Islet of Langerhans (tissue), 1 donor: ENCODE results near the gene CCDC102B.
"Not testable (repeated sequence)": the region's sequence is repeated elsewhere in the genome, so short reads cannot be mapped to it uniquely, and the experiment has no call there.

ENCODE experiments used
- FAIRE-seq: peaks from one replicate; lab custom pipeline; 2011; peaks lifted over from hg19 to GRCh38; lab: Jason Lieb, UNC

Gene CCDC102B

GRCh38 chr18:68797871-68798270, at the start of gene CCDC102B:
Gene CCDC102B, plus strand, starts transcription at chr18:68798080. Its CDS starts 38,684 bp downstream, at chr18:68836764.
- FAIRE-seq, result no peak

- FAIRE-seq, result no peak
These were observed 40.8 kb upstream of the CCDC102B start for GRCh38 chr18:68757126-68757525.

DNA sequence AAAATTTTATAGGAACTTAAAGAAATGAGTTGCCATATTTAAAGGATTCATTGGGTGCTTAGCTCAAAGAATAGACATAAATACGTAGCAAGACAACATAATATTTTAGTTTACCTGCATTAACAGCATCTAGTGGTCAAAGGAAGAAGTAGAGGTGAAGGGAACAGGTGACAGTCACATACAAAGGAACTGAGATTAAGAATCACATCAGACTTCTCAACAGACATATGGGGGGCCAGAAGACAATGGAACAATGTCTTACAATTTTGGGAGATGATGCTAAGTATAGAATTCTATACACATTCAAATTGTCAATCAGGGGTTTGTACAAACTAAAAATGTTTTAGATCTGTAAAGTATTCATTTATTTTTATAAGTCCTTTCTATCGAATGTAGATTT, 38.6 kb upstream of the CCDC102B start:
- FAIRE-seq, result no peak

GRCh38 chr18:68763083-68763482, 34.8 kb upstream of the CCDC102B start:
- no peak for FAIRE-seq

DNA sequence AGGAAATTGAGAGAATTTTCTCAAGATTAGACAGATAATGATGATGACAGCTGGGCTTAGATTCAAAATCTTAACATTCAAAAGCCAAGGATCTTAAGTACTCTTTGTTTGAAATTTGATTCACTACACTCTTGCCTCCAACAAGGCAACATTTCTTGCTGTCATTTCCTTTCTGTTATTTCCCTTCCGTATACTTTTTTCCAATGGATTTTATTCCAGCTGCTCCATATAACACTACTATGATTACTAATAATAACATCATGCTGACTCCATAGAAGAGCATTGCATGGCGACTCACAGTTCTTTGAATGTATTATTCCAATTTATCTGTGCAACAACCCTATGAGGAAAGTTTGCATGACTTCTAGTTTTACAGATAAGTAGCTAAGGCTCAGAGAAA, 33.9 kb upstream of the CCDC102B start:
- no peak for FAIRE-seq

DNA sequence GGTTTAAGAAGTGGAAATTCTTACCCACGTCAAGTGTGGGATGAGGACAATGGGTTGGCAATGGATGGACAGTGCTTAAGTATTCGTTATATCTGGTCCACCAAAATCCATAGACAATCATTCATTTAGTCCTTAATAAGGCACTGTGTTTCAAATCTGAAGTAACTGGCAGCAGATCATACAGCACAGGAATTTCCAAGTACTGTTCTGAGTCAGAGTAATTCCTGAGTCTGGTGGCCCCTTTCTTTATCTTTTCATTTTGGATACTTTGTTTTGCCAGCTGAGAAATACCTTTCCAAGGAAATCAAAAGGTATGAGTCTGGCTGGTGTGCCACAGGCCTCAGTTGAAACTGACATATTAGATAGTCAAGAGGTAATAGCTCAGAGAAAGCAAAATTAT, 31.4 kb upstream of the CCDC102B start:
- FAIRE-seq, result no peak

- no peak for FAIRE-seq
These were observed 28.4 kb upstream of the CCDC102B start for GRCh38 chr18:68769461-68769860.

DNA sequence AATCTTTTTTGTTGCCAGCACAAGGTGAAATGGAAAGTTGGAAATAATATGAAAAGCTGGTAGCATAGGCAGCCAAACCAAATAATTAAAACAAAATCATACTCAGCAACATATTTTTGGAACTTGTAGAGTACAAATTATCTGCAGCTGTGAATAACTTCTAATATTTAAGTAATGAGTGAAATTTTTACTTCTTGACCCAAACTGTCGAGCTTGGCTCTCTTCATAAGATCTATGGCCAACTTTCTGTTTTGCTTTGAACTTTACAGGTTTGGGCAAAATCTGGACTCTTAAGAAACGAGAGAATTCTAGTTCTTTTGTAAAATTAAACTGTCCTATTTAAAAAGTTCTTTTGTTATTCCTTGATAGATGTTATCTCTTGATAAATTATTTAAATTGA, 25.6 kb upstream of the CCDC102B start:
- FAIRE-seq, result no peak

DNA sequence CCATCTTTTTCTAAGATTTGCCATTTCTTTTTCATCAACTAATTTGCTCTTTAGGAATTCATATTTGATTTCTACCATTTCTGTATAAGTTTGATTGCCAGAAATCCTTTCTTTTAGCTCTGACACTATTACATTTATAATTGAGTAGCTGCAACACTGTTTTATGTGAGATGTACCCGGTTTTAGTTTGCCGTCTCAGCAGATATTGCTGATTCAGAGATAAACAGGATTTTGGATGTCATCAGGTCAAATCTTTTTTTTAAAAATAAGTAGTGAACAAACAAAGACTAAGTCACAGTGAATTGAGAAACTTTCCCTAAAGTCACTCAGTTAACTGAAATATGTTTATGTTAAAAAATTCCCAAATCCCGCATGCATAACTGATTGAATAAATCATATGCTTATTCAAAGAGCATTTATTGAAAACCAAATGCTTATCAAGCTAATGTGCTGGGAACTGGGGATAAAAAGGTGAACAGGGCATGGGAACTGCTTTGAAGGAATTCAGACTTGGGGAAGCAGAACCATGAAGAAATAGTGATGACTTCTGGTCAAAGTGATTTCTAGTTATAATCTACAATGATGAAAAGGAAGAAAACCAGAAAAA, 19.5 kb upstream of the CCDC102B start:
- no peak for FAIRE-seq

GRCh38 chr18:68779169-68779568, 18.7 kb upstream of the CCDC102B start:
- FAIRE-seq, result no peak

GRCh38 chr18:68780802-68781635, 16.9 kb upstream of the CCDC102B start:
- FAIRE-seq, result no peak

DNA sequence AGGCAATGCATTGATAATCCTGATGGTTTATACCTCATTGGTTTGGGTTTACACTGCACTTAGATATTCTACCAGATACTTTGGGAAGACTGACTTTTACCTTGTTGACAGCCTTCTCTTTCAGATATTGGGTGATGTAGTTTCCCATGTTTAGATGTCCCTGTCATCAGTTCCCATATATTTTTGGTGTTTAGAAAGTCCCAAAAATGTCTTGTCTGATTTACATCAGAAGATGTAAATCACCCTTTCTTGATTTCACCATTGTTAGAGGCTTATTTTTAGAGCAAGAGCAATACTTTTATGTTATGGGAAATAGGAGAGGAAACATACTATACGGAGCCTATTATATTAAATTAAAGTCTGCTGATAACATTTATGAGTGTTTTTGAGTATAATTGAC, 14.4 kb upstream of the CCDC102B start:
- no peak for FAIRE-seq

- no peak for FAIRE-seq
These were observed 13.8 kb upstream of the CCDC102B start for GRCh38 chr18:68784071-68784470.

GRCh38 chr18:68790290-68790689, 7.6 kb upstream of the CCDC102B start:
- not testable (repeated sequence) for FAIRE-seq

DNA sequence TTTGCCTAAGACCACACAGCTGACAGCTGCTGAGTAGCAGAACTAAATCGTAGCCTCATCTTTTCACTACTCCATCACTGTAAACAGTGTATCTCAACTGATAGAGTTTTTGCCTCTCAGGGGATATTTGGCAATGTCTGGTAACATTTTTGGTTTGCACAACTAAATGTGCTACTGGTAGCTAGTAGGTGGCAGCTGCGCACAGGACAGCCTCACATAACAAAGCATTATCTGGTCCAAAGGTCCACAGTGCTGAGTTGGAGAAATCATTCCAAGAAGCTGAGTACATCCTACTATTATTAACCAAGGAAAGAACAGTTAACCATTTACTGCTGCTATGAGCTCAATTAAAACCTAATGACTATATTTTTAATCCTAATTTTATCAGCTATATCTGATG, 6.1 kb upstream of the CCDC102B start:
- no peak for FAIRE-seq

DNA sequence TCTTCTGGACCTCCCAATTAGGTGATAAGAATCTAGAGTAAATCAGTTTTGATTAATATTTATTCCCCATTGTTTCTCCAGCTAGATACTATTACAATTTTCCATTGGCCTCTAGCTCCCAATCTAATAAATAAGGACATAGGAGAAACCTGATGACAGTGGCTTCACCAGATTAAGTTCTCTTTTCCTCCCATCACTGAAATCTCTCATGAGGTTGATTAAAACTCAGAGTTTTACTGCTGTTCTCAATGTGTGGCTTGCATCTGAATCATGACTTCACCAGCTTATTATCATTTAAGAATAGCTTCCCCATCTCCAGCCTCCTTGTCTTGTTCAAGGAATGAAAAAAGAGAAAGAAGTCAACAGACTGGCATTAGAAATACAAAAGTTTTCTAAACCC, 3.9 kb upstream of the CCDC102B start:
- no peak for FAIRE-seq

DNA sequence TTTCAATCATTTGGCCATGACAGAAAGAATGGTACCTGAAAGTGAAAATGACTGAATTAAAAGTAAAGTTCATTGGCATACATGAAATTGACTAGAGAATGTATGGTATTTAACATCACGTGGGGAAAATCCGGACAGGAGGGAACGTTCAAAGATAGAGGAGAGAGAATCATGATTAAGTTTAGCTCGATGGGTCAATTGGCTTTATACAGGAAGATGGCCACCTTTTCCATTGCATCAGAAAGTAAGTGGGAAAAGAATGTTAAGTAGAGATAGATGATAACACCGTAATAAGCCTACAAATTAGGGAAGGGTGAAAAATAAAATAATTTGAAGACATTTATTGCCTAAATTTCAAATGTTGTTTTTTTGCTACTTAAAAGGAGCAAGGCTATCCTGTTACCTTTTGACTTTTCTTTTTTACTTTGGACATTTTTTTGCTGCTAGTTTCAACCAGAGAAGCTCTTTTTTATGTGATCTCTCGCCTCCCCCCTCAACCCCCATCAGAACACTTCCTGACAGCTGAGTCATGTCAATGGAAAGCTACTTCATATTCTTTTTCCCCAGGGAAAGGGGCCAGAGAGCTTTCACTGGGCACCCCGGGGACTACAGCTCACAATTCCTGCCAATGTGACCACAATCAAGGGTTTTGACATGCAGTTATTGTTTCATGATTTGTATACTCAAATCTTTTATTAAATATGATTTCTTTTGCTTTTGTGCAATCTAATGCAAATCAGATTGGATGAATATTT, 767 bp upstream of the CCDC102B start:
- FAIRE-seq, result no peak

DNA sequence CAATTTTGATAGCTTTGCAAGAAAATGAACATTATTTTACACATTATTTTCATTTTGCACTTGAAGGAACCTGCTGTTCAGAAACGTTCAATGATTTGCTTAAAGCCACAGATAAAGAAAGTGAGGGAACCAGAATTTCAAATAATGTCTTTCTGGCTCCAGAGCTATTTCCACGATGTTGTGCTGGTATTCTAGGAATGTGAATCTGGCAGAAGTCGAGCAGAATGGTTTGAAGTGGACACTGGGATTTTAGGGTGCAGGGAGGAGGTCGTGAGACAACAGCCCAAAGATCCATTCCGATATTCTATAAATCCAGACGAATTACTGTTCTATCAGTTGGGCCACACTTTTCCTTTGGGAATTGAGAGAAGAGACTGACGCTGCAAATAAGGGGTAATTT, 2.2 kb downstream of the CCDC102B start:
- no peak for FAIRE-seq

DNA sequence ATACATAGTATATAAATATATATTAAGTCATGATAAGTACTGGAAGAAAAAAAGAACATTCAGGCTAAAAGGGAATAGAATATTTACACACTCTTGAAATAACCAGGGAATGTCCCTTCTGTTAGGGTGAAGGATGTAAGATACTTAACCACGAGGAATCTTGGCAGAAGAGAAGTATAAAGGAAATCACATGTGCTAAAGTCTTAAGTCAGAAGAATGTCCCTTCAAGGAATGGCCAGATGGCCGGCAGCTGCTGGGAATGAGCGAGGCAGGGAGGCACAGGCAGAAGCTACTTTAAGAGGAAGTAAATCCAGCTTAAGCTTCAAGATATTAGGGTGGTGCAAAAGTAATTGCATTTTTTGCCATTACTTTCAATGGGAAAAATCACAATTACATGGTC, 5.5 kb downstream of the CCDC102B start:
- no peak for FAIRE-seq

DNA sequence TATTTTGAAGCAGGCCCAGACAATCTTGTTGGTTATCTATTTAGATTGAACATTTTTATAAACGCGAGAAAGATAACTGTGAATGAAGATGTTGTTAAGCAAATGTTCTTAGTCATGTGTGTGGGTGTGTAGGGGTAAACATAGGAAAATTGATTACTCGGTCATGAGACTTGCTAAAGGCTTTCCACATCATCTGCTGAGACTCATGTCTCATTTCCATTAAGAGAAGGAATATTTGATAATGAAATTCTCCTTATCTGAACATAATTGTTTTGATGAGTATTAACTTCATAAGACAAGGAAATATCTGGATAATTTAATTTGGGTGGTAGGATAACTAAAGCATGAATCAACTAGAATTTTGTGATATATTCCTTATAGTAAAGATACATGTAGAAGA, 19.7 kb downstream of the CCDC102B start:
- FAIRE-seq, result no peak

- no peak for FAIRE-seq
These were observed 20.7 kb downstream of the CCDC102B start for GRCh38 chr18:68818584-68818983.

DNA sequence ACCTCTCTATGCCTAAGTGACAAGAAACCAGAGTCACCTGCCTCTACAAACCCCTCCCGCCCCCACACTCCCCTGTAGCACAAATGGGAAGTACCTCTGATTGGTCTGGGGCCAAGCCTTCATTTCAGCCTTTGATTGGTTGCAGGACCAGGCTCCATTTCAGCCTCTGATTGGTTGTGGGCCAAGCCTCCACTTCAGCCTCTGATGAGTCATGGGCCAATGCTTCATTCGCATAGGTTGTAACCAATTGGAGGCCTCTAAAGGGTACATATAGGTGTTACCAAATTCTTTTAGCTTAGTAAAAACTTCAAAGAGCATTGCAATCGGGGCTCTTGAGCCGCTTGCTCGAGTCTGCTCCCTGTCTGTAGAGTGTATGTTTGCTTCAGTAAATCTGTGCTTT, 25.0 kb downstream of the CCDC102B start:
- no peak for FAIRE-seq

DNA sequence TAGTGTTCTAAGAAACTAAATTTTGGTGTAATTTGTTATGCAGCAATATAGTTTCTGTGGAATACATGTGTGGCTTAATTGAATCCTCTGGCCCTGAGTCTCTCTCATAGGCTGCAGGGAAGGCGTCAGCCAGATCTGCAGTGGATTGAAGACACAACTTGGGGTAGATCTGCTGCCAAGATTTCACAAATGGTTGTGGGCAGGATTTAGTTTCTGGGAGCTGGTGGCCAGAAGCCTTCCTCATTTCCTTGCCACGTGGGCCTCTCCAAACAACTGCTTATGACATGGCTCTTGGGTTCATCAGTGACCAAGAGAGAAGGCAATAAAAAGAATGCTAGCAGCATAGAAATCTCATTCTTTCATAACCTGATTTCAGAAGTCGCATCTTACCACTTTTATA, 28.2 kb downstream of the CCDC102B start:
- no peak for FAIRE-seq
